KMS-11 (cell line): ENCODE measurements around the gene IFIH1.

Source experiments
- H2AFZ ChIP-seq: fragments of 200-600 bp; sonication (generic); 2 replicates; pipeline ENCODE4 v1.6.1; 2016; ENCODE audit warnings: antibody characterized with exemption, mixed run types, low read depth
- H3K27ac ChIP-seq: fragments of 200-600 bp; sonication (generic); 2 replicates; pipeline ENCODE4 v1.6.1; 2016; ENCODE audit warnings: mild to moderate bottlenecking, mixed run types
- H3K27me3 ChIP-seq: fragments of 200-600 bp; sonication (generic); 2 replicates; pipeline ENCODE4 v1.6.1; 2017; ENCODE audit warnings: mild to moderate bottlenecking, low read depth, mixed run types, moderate library complexity; ENCODE audit not compliant: insufficient read depth
- H3K36me3 ChIP-seq: fragments of 200-600 bp; sonication (generic); 2 replicates; pipeline ENCODE4 v1.6.1; 2017; ENCODE audit warnings: mild to moderate bottlenecking, mixed run types; ENCODE audit not compliant: insufficient read depth
- H3K4me1 ChIP-seq: fragments of 200-600 bp; sonication (generic); 2 replicates; pipeline ENCODE4 v1.6.1; 2016; ENCODE audit warnings: mild to moderate bottlenecking, low read depth, mixed run types; ENCODE audit not compliant: poor library complexity, severe bottlenecking
- H3K4me2 ChIP-seq: fragments of 200-600 bp; sonication (generic); 2 replicates; pipeline ENCODE4 v1.7.0; 2016; ENCODE audit warnings: mild to moderate bottlenecking, mixed run types
- H3K4me3 ChIP-seq: fragments of 200-600 bp; sonication (generic); IDR thresholded peaks from 2 replicates; pipeline ENCODE4 v1.6.1; 2017; ENCODE audit warnings: low read depth, low read length, mixed read lengths; ENCODE audit not compliant: insufficient read depth
- H3K79me2 ChIP-seq: fragments of 200-600 bp; sonication (generic); 2 replicates; pipeline ENCODE4 v1.6.1; 2016; ENCODE audit warnings: low read depth, mixed run types; ENCODE audit not compliant: insufficient read depth
- H3K9ac ChIP-seq: fragments of 200-600 bp; sonication (generic); 2 replicates; pipeline ENCODE4 v1.6.1; 2016; ENCODE audit warnings: mild to moderate bottlenecking, mixed run types
- H4K20me1 ChIP-seq: fragments of 200-600 bp; sonication (generic); 2 replicates; pipeline ENCODE4 v1.6.1; 2016; ENCODE audit warnings: mild to moderate bottlenecking, mixed run types; ENCODE audit not compliant: insufficient read depth
- TF ChIP-seq, protein P1 (sequence below): fragments of 200-600 bp; sonication (generic); conservative IDR thresholded peaks from 2 replicates; pipeline ENCODE4 v1.6.1; 2017; ENCODE audit warnings: low read depth, mild to moderate bottlenecking, antibody characterized with exemption, low read length, moderate library complexity, mixed read lengths

IFIH1 gene

DNA sequence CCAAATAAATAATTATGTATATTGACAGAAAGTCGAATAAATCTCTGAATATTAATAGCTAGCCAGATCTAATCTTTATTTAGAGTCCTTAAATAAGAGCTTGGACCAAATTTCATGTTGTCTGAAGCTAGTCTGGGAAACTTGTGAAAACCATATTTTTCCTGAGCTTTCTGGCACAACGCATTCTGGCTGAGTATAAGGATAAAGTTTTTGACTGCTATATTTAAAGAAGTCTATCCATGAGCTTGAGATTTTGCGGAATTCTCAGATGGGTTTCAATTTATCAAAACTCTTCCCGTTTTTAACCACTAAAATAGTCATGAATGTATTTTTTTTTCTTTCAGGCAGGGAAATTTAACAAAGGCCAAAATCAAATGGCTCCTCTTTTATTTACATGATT is 99.1 kb downstream of the IFIH1 start:
- no peaks in the 10 kb centered on the region for H3K27me3 ChIP-seq
- H3K4me3 ChIP-seq, result no peak overlapping the region
- no peaks in the 10 kb centered on the region for H4K20me1 ChIP-seq
- no peak overlapping the region for H3K27ac ChIP-seq
- no peaks in the 10 kb centered on the region for H3K4me1 ChIP-seq
- H3K36me3 ChIP-seq, result no peaks in the 10 kb centered on the region
- H2AFZ ChIP-seq, result no peak overlapping the region
- H3K79me2 ChIP-seq, result no peaks in the 10 kb centered on the region
- TF ChIP-seq, protein P1, sequence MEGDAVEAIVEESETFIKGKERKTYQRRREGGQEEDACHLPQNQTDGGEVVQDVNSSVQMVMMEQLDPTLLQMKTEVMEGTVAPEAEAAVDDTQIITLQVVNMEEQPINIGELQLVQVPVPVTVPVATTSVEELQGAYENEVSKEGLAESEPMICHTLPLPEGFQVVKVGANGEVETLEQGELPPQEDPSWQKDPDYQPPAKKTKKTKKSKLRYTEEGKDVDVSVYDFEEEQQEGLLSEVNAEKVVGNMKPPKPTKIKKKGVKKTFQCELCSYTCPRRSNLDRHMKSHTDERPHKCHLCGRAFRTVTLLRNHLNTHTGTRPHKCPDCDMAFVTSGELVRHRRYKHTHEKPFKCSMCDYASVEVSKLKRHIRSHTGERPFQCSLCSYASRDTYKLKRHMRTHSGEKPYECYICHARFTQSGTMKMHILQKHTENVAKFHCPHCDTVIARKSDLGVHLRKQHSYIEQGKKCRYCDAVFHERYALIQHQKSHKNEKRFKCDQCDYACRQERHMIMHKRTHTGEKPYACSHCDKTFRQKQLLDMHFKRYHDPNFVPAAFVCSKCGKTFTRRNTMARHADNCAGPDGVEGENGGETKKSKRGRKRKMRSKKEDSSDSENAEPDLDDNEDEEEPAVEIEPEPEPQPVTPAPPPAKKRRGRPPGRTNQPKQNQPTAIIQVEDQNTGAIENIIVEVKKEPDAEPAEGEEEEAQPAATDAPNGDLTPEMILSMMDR, result no peak
- no peak overlapping the region for H3K9ac ChIP-seq
- H3K4me2 ChIP-seq, result no peak overlapping the region

DNA sequence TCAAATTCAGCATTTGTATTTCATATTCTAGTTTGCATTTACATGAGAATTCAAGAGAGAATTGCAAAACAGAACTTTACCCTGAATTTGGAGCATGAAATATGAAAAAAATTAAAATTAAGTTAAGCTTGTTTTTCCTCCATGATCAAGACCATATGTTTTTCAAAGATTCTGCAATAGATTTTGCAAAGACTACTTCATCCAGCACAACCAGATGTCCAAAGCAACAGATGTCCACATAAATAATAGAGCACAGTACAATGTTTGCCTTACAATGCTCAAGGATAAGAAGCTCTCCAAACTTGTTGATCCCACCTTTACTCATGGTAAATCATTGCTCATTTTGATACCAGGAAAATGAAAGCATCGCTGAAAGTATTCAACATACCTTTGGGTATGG is 100.9 kb downstream of the IFIH1 start:
- Histone ChIP-seq H3K4me3 (no peak overlapping the region), H3K27me3 (no peaks in the 10 kb centered on the region), H3K4me2 (no peak overlapping the region), H3K79me2 (no peaks in the 10 kb centered on the region), H3K9ac (no peak overlapping the region), H2AFZ (no peak overlapping the region), H3K4me1 (no peaks in the 10 kb centered on the region), H3K36me3 (no peaks in the 10 kb centered on the region), H3K27ac (no peak overlapping the region), H4K20me1 (no peaks in the 10 kb centered on the region)
- TF ChIP-seq, protein P1, result no peak
